GM12801 (cell line): ENCODE measurements around the gene CCDC110.

Experiments used
- TF ChIP-seq, protein P1 (sequence below): IDR thresholded peaks from one replicate; pipeline ENCODE4 v1.5.1; 2011; ENCODE audit warnings: control low read depth; ENCODE audit not compliant: insufficient read length; ENCODE audit errors: extremely low read depth

CCDC110 gene

DNA sequence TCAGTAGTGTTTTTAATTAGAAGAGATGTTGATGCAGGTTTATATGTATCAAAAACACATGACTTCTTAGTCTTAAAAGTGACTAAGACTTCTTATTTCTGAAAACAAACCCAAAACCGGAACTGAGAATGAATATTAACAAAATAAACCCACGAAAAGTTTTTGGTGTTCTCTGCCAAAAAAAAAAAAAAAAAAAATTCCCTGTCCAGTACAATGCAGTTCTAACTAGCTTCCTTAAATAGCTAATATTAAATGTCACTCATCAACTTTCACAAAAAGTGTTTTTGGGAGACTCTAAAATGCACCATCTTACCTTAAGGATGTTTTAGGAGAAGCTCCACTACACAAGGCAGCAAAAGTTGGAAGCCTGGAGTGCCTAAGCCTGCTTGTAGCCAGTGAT lies 72.9 kb downstream of the CCDC110 start:
- TF ChIP-seq, protein P1, sequence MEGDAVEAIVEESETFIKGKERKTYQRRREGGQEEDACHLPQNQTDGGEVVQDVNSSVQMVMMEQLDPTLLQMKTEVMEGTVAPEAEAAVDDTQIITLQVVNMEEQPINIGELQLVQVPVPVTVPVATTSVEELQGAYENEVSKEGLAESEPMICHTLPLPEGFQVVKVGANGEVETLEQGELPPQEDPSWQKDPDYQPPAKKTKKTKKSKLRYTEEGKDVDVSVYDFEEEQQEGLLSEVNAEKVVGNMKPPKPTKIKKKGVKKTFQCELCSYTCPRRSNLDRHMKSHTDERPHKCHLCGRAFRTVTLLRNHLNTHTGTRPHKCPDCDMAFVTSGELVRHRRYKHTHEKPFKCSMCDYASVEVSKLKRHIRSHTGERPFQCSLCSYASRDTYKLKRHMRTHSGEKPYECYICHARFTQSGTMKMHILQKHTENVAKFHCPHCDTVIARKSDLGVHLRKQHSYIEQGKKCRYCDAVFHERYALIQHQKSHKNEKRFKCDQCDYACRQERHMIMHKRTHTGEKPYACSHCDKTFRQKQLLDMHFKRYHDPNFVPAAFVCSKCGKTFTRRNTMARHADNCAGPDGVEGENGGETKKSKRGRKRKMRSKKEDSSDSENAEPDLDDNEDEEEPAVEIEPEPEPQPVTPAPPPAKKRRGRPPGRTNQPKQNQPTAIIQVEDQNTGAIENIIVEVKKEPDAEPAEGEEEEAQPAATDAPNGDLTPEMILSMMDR, result no peak

DNA sequence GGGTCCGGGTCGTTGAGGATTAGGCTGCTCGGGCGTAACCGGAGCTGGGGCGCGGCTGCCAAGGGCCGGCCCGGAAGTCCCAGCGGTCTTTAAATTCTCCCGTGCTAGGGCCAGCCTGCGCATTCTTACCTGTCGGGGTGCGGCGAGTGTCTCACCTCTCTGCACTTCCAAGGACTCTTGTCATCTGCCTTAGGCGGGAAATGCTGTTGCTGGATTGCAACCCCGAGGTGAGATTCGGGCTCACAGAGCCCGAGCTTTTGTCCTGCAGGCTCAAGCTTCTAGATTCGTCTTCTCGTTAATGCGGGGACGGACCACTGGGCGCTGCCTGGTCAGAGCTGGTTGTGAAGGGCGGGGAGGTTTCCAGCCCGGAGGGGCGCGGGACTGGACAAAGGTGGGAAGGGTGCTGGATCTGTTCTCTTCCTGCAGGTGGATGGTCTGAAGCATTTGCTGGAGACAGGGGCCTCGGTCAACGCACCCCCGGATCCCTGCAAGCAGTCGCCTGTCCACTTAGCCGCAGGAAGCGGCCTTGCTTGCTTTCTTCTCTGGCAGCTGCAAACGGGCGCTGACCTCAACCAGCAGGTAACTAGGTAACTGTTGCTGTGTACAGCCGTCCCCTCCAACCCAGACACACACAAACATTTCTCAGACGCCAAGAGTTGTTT lies 74.7 kb downstream of the CCDC110 start, which contains the start of gene ANKRD37:
Gene ANKRD37 (plus strand): TSS at position 118 of the 662 bp plus-strand sequence. CDS start 83 bp downstream, at position 201.
- TF ChIP-seq, protein P1, result no peak

- TF ChIP-seq, protein P1, result no peak
These were observed 75.4 kb downstream of the CCDC110 start for GRCh38 chr4:185395956-185396723.

DNA sequence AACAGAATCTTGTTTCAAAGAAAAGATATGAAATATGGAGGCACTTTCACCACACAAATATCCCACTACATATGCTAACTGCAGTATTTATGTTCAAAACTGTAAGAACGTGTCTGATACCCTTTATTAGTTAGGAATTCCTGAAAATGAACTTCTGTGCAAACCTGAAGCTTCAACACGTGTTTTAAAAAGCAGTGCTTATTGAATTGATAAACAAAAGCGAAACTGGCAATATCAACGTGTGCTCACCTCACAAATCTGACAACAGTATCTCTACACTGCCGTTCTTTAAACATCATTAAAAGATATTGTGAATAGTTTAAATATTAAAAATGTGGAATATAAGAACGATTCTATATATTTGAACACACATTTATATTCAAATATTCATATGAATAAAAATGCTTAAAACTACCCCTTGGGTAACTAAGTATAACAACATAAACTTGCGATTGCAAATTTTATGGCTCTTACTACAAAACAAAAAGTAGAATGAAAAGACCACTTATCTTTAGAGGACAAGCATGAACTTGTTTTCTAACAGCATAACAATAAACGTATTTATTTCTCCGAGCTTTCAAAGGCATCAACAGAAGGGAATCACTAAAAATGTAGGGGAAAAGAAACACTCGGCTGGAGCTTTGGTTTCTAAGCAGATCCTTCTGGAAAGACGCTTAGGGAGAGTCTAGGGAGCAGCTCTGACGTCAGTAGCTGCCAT lies 76.1 kb downstream of the CCDC110 start, which contains the start of gene LRP2BP:
Gene LRP2BP (minus strand): TSS at position 687 of the 718 bp plus-strand sequence. CDS start 17,738 bp downstream, outside the sequence.
- TF ChIP-seq, protein P1, result no peak
